NCI-H345 (cell line): ENCODE measurements around the gene MBOAT2.

ENCODE experiments used
- DNase-seq: peaks from one replicate; lab custom pipeline; 2025; lab: John Stamatoyannopoulos, UW

The MBOAT2 gene

GRCh38 chr2:8858910-8859309 lies 144.6 kb downstream of the MBOAT2 start:
- DNase-seq = no peak

- DNase-seq = no peak
These were observed 145.2 kb downstream of the MBOAT2 start for GRCh38 chr2:8858264-8858663.

DNA sequence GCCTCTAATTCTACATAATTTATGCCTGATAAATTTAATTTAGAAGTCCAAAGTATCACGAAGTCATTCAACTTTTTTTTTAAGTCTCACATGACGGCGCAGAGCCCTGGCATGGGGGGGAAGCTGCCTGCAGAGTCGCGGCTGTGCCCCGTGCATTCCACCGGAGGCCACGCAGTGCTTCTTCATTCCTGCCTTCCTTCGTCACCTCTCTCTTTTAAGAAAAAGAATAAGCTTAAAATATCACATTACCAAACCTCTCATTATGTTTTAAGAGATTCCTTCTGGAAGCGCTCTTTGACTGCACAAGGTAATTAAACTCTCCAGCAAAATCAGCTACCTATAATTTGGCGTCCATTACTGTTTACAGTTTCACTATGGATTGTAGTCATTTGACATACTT lies 145.8 kb downstream of the MBOAT2 start:
- no peak for DNase-seq

DNA sequence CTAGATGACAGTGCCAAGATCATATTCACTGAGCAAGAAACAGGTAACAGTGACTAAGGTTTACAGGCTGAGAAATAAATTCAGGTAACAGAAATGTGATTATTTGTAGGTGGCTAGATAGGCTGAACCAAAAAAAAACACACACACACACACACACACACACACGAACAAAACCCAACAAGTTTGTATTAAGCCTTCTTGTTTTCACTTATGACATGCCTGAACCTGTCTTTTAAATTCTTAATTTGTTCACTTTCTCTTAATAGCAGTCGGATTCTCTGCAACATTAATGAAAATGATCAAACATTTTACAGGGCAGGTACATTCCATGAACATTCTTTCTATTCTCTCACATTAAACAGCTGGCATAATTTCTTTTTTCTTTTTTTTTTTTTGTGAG lies 147.3 kb downstream of the MBOAT2 start:
- no peak for DNase-seq

GRCh38 chr2:8855010-8855409 lies 148.5 kb downstream of the MBOAT2 start:
- no peak for DNase-seq

DNA sequence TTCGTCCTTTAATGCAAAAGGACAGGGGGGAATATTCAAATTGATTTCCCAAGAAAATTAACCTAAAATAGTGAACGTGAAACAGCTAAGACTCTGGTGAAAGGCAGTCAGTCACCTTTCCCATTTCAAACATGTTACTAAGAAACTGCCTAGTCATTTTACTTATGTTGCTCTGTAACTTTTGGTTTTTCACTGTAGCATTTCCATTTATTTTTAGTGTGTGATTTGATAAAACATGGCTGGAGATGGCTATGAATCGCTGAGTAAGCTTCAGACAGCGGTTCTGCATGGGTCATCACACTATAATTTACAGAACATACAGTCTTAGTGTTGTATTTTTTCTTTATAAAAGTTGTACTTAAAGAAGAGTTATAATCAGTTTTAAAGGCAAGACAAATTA lies 150.1 kb downstream of the MBOAT2 start:
- no peak for DNase-seq

GRCh38 chr2:8851811-8852560 lies 151.5 kb downstream of the MBOAT2 start:
- DNase-seq = no peak

DNA sequence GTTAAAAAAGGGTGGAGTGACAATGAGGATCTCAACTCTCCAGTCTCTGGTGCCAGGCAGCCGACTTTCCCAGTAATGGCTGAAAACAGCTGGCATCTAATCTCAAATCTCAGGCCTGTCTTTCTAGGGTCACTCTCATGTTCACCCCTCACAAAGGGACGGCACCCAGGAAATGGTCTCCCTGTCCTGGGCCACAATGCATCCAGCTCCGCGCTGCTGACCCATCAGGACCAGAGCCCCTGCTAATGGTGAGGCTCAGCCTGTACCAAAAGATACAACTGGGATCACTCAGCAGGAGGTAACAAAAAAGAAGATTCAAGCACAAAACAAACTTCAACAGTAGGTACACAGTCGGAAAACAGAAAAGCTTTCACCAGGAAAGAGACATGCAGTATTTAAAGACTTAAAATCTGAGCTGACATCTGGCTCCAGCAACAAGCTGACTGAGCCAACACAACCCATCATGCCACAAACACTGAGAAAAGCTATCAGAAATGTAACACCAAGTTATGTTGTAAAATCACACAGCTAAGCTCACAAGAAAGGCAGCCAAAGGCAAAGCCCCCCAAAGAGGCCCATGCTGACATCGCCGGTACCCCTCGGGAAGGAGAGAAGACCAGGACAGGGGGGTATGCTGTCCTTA lies 152.5 kb downstream of the MBOAT2 start:
- DNase-seq = no peak

DNA sequence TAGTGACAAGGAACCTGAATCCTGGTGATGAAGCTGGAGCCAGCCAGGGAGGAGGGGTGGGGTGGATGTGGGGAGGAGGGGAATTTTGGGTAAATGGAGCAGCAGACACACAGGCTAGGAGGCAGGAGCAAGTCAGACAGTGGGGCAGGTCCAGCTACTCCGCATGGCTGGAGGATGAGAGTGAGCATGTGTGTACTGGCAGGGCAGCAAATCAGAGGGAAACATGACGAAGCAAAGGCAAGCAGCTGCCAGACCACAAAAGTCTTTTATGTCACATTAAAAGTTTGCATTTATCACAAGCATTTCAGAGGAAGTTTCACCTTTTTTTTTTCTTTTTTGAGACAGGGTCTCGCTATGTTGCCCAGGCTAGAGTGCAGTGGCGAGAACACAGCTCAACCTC lies 154.2 kb downstream of the MBOAT2 start:
- no peak for DNase-seq

DNA sequence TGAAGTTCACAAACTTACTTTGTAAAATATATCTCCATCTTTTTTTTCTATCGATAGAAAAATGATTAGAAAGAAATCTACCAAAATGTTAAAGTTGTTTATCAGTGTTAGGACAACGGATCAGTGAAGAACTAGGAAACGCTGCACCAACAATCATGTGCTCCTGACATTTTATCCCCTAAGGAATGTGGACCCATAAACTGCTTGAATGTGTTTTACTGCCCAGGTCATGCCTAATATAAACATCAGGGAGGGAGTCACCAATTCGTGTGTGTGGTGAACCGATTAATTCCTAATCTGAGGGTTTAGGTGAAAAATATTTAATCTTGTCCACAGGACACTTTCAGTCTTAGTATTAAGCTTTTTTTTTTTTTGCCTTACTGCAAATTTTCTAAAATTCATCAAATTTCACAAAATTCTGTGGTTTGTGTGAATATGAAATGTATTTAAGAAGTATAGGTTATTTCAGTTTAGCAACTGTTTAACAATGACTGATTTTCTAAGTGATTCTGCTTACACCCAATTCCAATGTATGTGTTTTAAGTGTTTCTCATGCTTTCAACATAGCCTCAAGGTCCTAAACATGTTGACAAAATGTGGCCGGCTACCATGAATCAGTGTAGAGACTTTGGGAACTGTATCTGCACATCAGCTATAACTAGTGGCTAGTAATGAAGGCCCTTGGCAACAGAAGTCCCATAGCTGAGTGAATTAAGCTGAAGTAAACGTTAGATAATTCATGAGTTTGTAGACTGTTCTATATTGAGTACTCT lies 155.0 kb downstream of the MBOAT2 start:
- DNase-seq = no peak

GRCh38 chr2:8847400-8847799 lies 156.1 kb downstream of the MBOAT2 start:
- no peak for DNase-seq

DNA sequence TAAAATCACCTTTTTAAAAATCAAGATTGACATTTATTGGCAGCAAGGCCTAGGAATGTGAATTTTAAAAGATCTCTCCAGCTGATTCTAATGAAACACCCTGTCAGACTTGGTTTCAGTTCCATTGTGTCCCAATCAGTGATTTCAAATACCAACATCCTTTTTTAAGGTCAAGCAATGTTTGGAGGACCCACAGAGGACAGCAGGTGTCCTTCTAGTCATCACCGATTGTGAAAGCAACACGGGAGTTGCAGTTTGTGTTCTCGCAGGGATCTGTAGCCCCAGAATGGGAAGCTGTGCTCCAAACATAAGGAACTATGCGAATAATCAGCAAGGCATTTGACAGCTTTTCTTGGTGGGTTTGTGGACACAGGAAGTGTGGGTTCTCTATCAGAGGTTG lies 161.6 kb downstream of the MBOAT2 start:
- DNase-seq = no peak

GRCh38 chr2:8840475-8841091 lies 162.9 kb downstream of the MBOAT2 start:
- DNase-seq = no peak

DNA sequence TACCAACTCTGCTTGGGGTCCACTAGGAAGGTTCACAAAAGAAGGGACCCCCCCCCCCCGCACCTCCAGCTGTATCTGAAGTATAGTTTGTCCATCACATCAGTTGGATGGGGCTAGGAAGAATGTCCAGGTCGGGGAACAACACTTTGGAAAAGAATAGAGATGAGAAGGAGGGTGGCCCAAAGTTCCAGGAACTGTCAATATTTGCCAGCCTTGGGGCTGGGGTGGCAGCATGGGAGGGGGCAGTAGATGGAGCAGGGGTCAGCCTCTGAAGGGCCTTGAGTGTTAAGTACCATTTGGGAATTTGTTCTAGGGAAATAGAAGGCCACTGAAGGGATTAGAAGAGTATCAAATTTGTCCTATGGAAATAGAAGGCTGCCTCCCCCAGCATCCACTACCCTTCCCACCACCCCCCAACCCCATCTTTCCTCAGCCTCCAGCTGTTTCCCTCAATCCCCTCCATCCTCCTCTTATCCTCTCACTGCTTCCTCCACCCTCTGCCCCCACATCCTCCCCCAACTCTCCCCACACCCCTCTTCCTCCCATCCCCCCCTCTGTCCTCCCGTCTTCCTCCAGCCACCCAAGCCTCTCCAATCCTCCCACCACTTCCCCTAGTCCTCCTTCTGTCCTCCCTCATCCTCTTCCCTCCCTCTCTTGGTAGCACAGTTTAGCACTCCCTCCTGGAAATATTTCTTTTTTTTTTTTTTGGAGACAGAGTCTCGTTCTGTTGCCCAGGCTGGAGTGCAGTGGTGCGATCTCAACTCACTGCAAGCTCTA lies 164.1 kb downstream of the MBOAT2 start:
- no peak for DNase-seq

- no peak for DNase-seq
These were observed 165.7 kb downstream of the MBOAT2 start for GRCh38 chr2:8837795-8838140.

DNA sequence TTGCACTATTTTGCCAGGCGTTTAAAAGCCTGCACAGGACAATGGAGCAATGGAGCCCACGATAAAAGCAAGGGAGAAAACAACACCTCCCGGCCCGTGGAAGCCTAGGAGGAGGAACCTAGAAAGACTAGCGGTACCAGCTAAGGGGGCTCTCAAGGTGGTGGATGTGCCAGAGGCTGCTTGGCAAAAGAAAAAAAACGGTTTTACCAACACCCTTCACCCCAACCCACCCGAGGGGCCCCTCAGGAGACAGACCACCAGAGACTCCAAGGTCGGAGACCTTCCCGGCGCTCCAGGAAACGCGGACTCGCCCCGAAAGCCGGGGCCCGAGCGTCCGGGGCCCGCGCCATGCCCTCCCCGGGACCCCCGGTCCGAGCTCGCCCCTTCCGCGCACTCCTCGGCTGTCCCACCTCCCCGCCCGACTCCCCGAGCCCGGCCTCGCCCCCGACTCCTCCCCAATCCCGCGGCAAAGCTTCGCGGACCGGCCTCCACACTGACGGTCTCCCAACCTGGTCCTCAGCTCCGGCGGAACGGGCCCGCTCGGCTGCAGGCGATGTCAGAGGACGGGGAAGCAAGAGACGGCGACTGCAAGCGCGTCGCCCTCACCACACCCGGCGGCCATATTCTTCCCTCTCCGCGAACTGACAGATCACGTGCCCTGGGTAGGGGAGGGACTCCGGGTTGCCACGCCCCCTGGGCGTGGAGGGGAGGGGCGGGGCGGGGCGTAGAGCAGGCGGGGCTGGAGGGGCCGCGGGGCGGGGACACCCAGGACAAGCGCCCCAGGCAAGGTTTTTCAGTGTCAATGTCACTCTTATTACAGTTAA lies 166.3 kb downstream of the MBOAT2 start, which contains the start of gene KIDINS220:
KIDINS220 (minus strand) TSS at position 643 of the 824 bp plus-strand sequence. CDS start 10,520 bp downstream, outside the sequence.
- DNase-seq = peak; percentile 85

DNA sequence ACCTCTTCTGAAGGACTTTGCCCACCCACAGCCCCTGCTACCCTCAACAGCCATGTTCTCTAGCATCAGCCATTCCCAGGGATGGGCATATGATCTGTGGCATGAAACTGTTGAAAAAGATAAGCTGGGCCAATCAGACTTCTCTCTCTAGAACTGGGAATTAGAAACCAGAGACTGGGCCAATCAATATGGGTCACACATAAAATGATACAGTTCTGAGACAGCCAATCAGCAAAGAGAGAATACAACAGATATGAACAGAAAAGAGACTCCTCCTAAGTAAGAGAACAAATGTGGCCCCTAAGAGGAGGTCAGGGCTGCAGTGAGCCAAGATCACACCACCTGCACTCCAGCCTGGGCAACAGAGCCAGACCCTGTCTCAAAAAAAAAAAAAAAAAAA lies 168.2 kb downstream of the MBOAT2 start:
- DNase-seq = no peak

DNA sequence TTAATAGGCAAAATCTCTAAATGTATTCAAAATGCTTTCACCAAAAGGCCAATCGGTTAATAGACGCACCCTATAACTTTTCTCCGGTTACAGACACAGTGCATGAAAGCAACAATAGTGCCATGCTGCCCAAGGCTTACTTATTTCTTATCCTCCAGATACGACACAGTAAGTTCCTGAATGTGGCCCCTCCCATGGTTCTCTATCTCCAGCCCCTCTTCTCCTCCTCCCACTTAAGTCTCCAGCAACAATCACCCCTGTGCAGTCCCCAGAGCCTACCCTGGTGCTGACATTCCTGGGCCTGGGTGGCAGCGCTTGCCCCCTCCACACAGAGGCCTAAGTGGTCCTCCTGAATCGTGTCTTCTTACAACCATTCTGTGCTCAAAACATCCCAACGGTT lies 169.6 kb downstream of the MBOAT2 start:
- DNase-seq = no peak

- no peak for DNase-seq
These were observed 172.0 kb downstream of the MBOAT2 start for GRCh38 chr2:8831516-8831915.

GRCh38 chr2:8827729-8828128 lies 175.8 kb downstream of the MBOAT2 start:
- DNase-seq = no peak

DNA sequence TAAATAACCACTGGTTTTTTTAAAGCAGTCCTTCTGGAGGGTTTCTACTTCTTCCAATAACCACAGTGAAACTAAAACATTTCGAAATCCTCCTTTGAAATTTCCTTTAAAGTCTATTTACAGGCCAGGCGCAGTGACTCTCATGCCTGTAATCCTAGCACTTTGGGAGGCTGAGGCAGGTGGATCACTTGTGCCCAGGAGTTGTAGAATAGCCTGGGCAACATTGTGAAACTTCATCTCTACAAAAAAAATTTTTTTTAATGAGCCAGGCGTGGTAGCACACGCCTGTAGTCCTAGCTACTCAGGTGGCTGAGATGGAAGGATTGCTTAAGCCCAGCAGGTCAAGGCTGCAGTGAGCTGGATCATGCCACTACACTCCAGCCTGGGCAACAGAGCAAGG lies 181.3 kb downstream of the MBOAT2 start:
- no peak for DNase-seq
